ENCODE results near the gene OSBPL6. TPM values are rescaled to one million over a fixed set of nuclear protein-coding genes. Genes with fewer than 3 reads are reported as not detected.

OSBPL6 gene
- total and polyA plus RNA-seq, 2 of the 13 experiments (the other 11 are each of a cell fraction or from before 2014, with no cell fraction given) = 0.03 to 0.11 TPM

DNA sequence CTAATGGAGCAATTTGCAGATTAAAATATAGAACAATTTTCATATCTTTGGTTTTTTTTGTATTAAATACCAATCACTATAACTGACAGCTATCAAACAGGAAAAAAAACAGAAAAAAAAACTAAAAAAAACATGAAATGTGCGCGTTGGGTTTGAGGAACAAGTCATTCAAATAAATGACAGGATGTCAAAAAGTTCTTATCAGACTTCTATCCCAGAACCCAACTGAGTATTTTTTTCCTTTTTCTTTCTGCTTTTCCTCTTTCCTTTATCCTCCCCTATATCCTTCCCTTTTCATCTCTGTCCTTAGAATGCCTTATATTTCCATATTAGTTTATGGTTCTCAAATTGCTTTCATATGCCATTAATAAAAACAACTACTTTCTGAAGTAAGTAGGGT lies 242.3 kb downstream of the OSBPL6 start:
- peaks cover 18 to 71% of the 10 kb centered on the region in 2 experiments for H3K36me3 ChIP-seq (replicated peaks in 1 of 2; ENCODE audit: control insufficient read depth in 1 of 2, insufficient read depth in 2 of 2, low read length in 2 of 2)
- FAIRE-seq = no peak
- intact Hi-C loops (cut with micrococcal nuclease; ENCODE audit: unreplicated experiment) = no loop called here

DNA sequence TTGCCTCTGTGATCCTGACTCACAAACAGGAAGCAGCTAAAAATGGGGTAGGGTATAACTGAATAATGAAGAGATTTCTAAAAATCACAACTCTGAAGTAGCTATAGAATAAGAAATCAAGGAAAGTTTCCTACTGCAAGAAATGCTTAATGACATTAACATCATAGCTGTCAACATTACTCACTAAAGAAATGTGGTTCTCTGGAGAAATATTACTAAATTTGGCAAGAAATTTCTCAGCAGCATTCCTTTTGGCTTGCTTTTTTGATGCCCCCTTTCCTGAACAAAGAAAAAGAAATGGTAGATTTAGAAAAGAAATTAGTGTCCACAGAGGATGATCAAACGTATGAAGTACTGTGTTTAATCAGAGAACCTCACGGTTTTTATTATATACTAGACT lies 247.1 kb downstream of the OSBPL6 start:
- CTCF ChIA-PET (ENCODE audit: low intra/inter-chr PET ratio, low total read pairs) = no interaction called here
- Histone ChIP-seq H4K20me1 (ENCODE audit: insufficient read depth, low read length) (no peaks in the 10 kb centered on the region), H3K4me1 (ENCODE audit: insufficient read depth, low read length) (no peaks in the 10 kb centered on the region), H3K27ac (ENCODE audit: extremely low read length, insufficient read depth, low read length) (no peak overlapping the region), H3K79me2 (ENCODE audit: insufficient read depth, low read length) (no peaks in the 10 kb centered on the region), H3K36me3 (replicated peaks in 1 of 2; ENCODE audit: control insufficient read depth in 1 of 2, insufficient read depth in 2 of 2, low read length in 2 of 2) (peaks cover 15 to 77% of the 10 kb centered on the region in 2 experiments), H3K9ac (ENCODE audit: insufficient read depth, low read depth, low read length) (no peak overlapping the region), H3K9me3 (ENCODE audit: low read length) (no peaks in the 10 kb centered on the region), H2AFZ (ENCODE audit: low read length) (no peak overlapping the region), H3K4me3 (replicated peaks in 1 of 3; ENCODE audit: insufficient read depth in 1 of 3, low read depth in 2 of 3, low read length in 3 of 3) (no peak overlapping the region), H3K4me2 (ENCODE audit: low read depth, low read length) (no peak overlapping the region), H3K27me3 (ENCODE audit: control insufficient read depth in 1 of 2, insufficient read depth in 2 of 2, low read length in 2 of 2) (no peaks in the 10 kb centered on the region)
- POLR2A ChIA-PET = interaction anchor here (1.1 to 2.6 kb wide), 2 partner anchors 10 to 13 kb away, joined by 3 to 14 read pairs; partner anchors contain the start of genes PJVK and PRKRA
- FAIRE-seq (no peak), ATAC-seq (no peak), DNase-seq (ENCODE audit: low spot score) (no peak)
- intact Hi-C loops (cut with micrococcal nuclease; ENCODE audit: unreplicated experiment) = no loop called here
- 98% methylated on average over 2 of the region's 2 CpGs for WGBS (ENCODE audit: low lambda C conversion rate)
- in situ Hi-C loops (cut with HindIII; ENCODE audit: extremely low pct_ligation_motif_present, low pct_unique_long_range_greater_than_20kb) = no loop called here
- BruUV-seq (replicated peaks) = no TSS peak
- no peak for TF ChIP-seq CREM (IDR thresholded peaks at IDR 0.05)
- TF ChIP-seq CREM (CRISPR knock-in tag; IDR thresholded peaks at IDR 0.05) = no peak
- TF ChIP-seq ZNF367 (CRISPR knock-in tag; IDR thresholded peaks at IDR 0.05; ENCODE audit: borderline replicate concordance) = no peak
- no peak for TF ChIP-seq TAF15 (IDR thresholded peaks at IDR 0.05; ENCODE audit: low read depth, low read length, poor library complexity, severe bottlenecking)
- TF ChIP-seq KLF16 (CRISPR knock-in tag; IDR thresholded peaks at IDR 0.05) = no peak
- TF ChIP-seq, protein P1, sequence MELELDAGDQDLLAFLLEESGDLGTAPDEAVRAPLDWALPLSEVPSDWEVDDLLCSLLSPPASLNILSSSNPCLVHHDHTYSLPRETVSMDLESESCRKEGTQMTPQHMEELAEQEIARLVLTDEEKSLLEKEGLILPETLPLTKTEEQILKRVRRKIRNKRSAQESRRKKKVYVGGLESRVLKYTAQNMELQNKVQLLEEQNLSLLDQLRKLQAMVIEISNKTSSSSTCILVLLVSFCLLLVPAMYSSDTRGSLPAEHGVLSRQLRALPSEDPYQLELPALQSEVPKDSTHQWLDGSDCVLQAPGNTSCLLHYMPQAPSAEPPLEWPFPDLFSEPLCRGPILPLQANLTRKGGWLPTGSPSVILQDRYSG (CRISPR knock-in tag; IDR thresholded peaks at IDR 0.05) = no peak
- TF ChIP-seq BCL3 (CRISPR knock-in tag; IDR thresholded peaks at IDR 0.05) = no peak
- no peak for TF ChIP-seq SRSF1 (optimal IDR thresholded peaks at IDR 0.05; ENCODE audit: low read depth, low read length)
- no peak for TF ChIP-seq MAFG (CRISPR knock-in tag; IDR thresholded peaks at IDR 0.05)
- no peak for TF ChIP-seq ZNF30 (CRISPR knock-in tag; IDR thresholded peaks at IDR 0.05)
- TF ChIP-seq, protein P2, sequence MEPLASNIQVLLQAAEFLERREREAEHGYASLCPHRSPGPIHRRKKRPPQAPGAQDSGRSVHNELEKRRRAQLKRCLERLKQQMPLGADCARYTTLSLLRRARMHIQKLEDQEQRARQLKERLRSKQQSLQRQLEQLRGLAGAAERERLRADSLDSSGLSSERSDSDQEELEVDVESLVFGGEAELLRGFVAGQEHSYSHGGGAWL (CRISPR knock-in tag; IDR thresholded peaks at IDR 0.05) = no peak

More for the DNA sequence above, 242.3 kb downstream of the OSBPL6 start:
- WGBS (ENCODE audit: low lambda C conversion rate) = 98% methylated on average over 2 of the region's 2 CpGs
- H2AFZ ChIP-seq (ENCODE audit: low read length) = no peak overlapping the region
- no peak overlapping the region for H3K27ac ChIP-seq (ENCODE audit: extremely low read length, insufficient read depth, low read length)
- BruUV-seq (replicated peaks) = no TSS peak
- no peaks in the 10 kb centered on the region for H4K20me1 ChIP-seq (ENCODE audit: insufficient read depth, low read length)
- H3K27me3 ChIP-seq (ENCODE audit: control insufficient read depth in 1 of 2, insufficient read depth in 2 of 2, low read length in 2 of 2) = no peaks in the 10 kb centered on the region
- H3K4me2 ChIP-seq (ENCODE audit: low read depth, low read length) = no peak overlapping the region
- DNase-seq (ENCODE audit: low spot score) (no peak), ATAC-seq (no peak)
- ChIA-PET POLR2A (interaction anchor here (1.4 kb wide), 1 partner anchor 10 kb away, joined by 5 read pairs; no protein-coding TSS in a partner anchor), CTCF (ENCODE audit: low intra/inter-chr PET ratio, low total read pairs) (no interaction called here)
- H3K9ac ChIP-seq (ENCODE audit: insufficient read depth, low read depth, low read length) = no peak overlapping the region
- in situ Hi-C loops (cut with HindIII; ENCODE audit: extremely low pct_ligation_motif_present, low pct_unique_long_range_greater_than_20kb) = no loop called here
- H3K4me1 ChIP-seq (ENCODE audit: insufficient read depth, low read length) = no peaks in the 10 kb centered on the region
- TF ChIP-seq SRSF9 (IDR thresholded peaks at IDR 0.05; ENCODE audit: borderline replicate concordance, insufficient read depth, low read depth, low read length, poor library complexity, severe bottlenecking) (peak; percentile 33), ZC3H13 (CRISPR knock-in tag; IDR thresholded peaks at IDR 0.05) (no peak), ZNF567 (CRISPR knock-in tag; IDR thresholded peaks at IDR 0.05; ENCODE audit: borderline replicate concordance) (no peak), HNRNPK (IDR thresholded peaks at IDR 0.05; ENCODE audit: low read depth, low read length, poor library complexity, severe bottlenecking) (peak; percentile 91)
- no peaks in the 10 kb centered on the region for H3K9me3 ChIP-seq (ENCODE audit: low read length)
- no peaks in the 10 kb centered on the region for H3K79me2 ChIP-seq (ENCODE audit: insufficient read depth, low read length)
- no peak overlapping the region for H3K4me3 ChIP-seq (replicated peaks in 1 of 3; ENCODE audit: insufficient read depth in 1 of 3, low read depth in 2 of 3, low read length in 3 of 3)
